WTC11 (cell line): ENCODE data around the gene IQSEC1. TPM values are rescaled to one million over a fixed set of nuclear protein-coding genes. Genes with fewer than 3 reads are reported as not detected.

Experiments
- ATAC-seq: fragments of 200-7000 bp; cut with Tn5 transposase; 2 replicates; pipeline ENCODE4 v1.10.0; 2021; ENCODE audit warnings: mild to moderate bottlenecking, moderate library complexity
- CTCF ChIA-PET: fragments of 300-600 bp; sonication (Branson Sonifier 250); formaldehyde crosslinking; loops from one replicate; lab custom pipeline; 2021; ENCODE audit warnings: antibody characterized with exemption; lab: Charles Lee
- POLR2A ChIA-PET: fragments of 350-600 bp; sonication (Branson Sonifier 250); formaldehyde crosslinking; loops from one replicate; lab custom pipeline; 2021; ENCODE audit warnings: antibody characterized with exemption; lab: Charles Lee
- DNase-seq: peaks from one replicate; pipeline ENCODE4 v3.0.0; 2021; ENCODE audit warnings: low spot score
- H3K27ac Mint-ChIP-seq: 2 replicates; pipeline ENCODE4 v1.8.0; 2021; ENCODE audit warnings: mixed read lengths
- H3K27me3 Mint-ChIP-seq: 2 replicates; pipeline ENCODE4 v1.8.0; 2021; ENCODE audit warnings: low read depth, mild to moderate bottlenecking, moderate library complexity, mixed read lengths
- H3K36me3 Mint-ChIP-seq: 2 replicates; pipeline ENCODE4 v1.8.0; 2021; ENCODE audit warnings: mixed read lengths
- H3K4me1 Mint-ChIP-seq: 2 replicates; pipeline ENCODE4 v1.8.0; 2022; ENCODE audit warnings: mixed read lengths
- H3K4me3 Mint-ChIP-seq: 2 replicates; pipeline ENCODE4 v1.8.0; 2021; ENCODE audit warnings: mild to moderate bottlenecking, moderate library complexity, mixed read lengths
- H3K9me3 Mint-ChIP-seq: 2 replicates; pipeline ENCODE4 v1.8.0; 2021; ENCODE audit warnings: mixed read lengths
- FOXJ3 ChIP-seq: sonication (generic); formaldehyde crosslinking; IDR thresholded peaks from 2 replicates; pipeline ENCODE4 v1.9.0; 2021; ENCODE audit warnings: missing genetic modification reagents, mild to moderate bottlenecking, borderline replicate concordance
- KAT7 ChIP-seq: sonication (generic); formaldehyde crosslinking; IDR thresholded peaks from 2 replicates; pipeline ENCODE4 v1.8.1; 2023; ENCODE audit warnings: missing genetic modification reagents, mild to moderate bottlenecking, borderline replicate concordance
- total RNA-seq: library from RNA; stranded (reverse); gene quantifications from 3 replicates; pipeline ENCODE4 v1.2.3, GENCODE V29; 2021
- TF ChIP-seq, protein P1 (sequence below): sonication (generic); formaldehyde crosslinking; IDR thresholded peaks from 2 replicates; pipeline ENCODE4 v1.8.0; 2022; ENCODE audit warnings: missing genetic modification reagents
- TF ChIP-seq, protein P2 (sequence below): sonication (generic); formaldehyde crosslinking; IDR thresholded peaks from 2 replicates; pipeline ENCODE4 v1.8.0; 2022; ENCODE audit warnings: mild to moderate bottlenecking, missing genetic modification reagents
- TF ChIP-seq, protein P3 (sequence below): sonication (generic); formaldehyde crosslinking; IDR thresholded peaks from 2 replicates; pipeline ENCODE4 v1.8.1; 2023; ENCODE audit warnings: mild to moderate bottlenecking, missing genetic modification reagents, moderate library complexity
- TF ChIP-seq, protein P4 (sequence below): sonication (generic); formaldehyde crosslinking; IDR thresholded peaks from 2 replicates; pipeline ENCODE4 v1.8.1; 2023; ENCODE audit warnings: mild to moderate bottlenecking, missing genetic modification reagents, borderline replicate concordance
- TF ChIP-seq, protein P5 (sequence below): sonication (generic); formaldehyde crosslinking; conservative IDR thresholded peaks from 2 replicates; pipeline ENCODE4 v1.8.1; 2023; ENCODE audit warnings: mild to moderate bottlenecking, low read depth, missing genetic modification reagents, moderate library complexity
- TF ChIP-seq, protein P6 (sequence below): sonication (generic); formaldehyde crosslinking; IDR thresholded peaks from 2 replicates; pipeline ENCODE4 v1.8.1; 2022; ENCODE audit warnings: missing genetic modification reagents, borderline replicate concordance

Gene IQSEC1
- total RNA-seq, 1 experiment from 2014 or later, result 35.0 TPM

DNA sequence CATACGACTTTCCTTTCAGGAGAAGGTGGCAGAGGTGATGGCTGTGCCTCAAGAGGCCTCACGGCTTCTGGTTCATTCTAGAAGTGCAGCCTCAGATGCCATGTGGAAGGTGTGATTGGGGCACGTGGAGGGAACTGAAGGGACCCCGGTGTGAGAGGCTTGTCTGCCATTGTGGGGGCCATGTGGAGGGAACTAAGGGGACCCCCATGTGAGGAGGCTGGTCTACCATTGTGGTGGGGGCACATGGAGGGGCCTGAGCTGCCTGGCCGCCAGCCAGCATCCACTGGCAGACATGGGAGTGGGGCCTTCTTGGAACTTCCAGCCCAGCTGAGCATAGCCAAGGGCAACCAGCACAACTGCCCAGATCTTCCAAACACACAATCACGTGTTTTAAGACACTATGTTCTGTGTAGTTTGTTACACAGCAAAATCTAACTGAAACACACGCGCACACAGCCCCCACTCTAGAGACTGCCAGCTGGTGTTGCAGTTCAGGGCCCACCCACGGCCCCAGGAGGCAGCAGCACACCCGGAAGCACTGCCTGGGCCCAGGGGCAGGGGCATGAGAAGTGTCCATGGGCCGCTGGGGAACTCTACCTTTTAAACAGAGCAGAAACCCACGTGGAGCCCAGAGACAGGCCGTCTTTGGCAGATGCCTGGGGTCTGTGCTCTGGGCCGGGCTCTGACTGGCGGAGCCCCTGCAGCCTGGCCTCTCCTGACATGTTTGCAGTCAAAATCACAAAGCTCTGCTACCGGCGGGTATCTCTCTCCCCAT is 66.8 kb downstream of the IQSEC1 start (continued):
- TF ChIP-seq, protein P1, sequence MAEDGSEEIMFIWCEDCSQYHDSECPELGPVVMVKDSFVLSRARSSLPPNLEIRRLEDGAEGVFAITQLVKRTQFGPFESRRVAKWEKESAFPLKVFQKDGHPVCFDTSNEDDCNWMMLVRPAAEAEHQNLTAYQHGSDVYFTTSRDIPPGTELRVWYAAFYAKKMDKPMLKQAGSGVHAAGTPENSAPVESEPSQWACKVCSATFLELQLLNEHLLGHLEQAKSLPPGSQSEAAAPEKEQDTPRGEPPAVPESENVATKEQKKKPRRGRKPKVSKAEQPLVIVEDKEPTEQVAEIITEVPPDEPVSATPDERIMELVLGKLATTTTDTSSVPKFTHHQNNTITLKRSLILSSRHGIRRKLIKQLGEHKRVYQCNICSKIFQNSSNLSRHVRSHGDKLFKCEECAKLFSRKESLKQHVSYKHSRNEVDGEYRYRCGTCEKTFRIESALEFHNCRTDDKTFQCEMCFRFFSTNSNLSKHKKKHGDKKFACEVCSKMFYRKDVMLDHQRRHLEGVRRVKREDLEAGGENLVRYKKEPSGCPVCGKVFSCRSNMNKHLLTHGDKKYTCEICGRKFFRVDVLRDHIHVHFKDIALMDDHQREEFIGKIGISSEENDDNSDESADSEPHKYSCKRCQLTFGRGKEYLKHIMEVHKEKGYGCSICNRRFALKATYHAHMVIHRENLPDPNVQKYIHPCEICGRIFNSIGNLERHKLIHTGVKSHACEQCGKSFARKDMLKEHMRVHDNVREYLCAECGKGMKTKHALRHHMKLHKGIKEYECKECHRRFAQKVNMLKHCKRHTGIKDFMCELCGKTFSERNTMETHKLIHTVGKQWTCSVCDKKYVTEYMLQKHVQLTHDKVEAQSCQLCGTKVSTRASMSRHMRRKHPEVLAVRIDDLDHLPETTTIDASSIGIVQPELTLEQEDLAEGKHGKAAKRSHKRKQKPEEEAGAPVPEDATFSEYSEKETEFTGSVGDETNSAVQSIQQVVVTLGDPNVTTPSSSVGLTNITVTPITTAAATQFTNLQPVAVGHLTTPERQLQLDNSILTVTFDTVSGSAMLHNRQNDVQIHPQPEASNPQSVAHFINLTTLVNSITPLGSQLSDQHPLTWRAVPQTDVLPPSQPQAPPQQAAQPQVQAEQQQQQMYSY (CRISPR knock-in tag), result no peak
- TF ChIP-seq, protein P2, sequence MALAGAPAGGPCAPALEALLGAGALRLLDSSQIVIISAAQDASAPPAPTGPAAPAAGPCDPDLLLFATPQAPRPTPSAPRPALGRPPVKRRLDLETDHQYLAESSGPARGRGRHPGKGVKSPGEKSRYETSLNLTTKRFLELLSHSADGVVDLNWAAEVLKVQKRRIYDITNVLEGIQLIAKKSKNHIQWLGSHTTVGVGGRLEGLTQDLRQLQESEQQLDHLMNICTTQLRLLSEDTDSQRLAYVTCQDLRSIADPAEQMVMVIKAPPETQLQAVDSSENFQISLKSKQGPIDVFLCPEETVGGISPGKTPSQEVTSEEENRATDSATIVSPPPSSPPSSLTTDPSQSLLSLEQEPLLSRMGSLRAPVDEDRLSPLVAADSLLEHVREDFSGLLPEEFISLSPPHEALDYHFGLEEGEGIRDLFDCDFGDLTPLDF, result no peak

DNA sequence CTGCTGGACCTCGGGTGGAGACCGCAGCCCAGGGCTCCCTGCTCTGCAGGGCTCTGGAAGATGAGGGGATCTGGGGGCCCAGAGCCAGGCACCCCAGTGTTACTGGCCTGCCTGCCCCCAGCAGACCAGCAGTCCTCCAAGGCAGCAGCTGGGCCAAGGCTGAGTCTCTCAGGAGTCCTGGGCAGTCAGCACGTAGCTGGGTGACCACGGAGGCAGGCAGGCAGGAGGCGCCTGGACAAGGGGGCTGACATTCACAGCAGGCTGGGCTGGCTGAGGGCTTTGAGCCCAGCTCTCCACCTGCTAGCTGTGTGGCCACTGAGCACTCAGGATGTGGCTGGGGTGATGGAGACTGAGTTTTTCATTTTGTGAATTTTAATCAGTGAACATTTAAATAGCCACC is 67.9 kb downstream of the IQSEC1 start:
- ChIA-PET CTCF (interaction anchor here (0.6 to 2.7 kb wide), 8 partner anchors 10 to 270 kb away, joined by 3 to 29 read pairs (median 6); no protein-coding TSS in a partner anchor), POLR2A (no interaction called here)
- no peak overlapping the region for H3K27ac Mint-ChIP-seq
- ATAC-seq (no peak), DNase-seq (no peak)
- H3K27me3 Mint-ChIP-seq, result no peaks in the 10 kb centered on the region
- no peaks in the 10 kb centered on the region for H3K9me3 Mint-ChIP-seq
- TF ChIP-seq, protein P3, sequence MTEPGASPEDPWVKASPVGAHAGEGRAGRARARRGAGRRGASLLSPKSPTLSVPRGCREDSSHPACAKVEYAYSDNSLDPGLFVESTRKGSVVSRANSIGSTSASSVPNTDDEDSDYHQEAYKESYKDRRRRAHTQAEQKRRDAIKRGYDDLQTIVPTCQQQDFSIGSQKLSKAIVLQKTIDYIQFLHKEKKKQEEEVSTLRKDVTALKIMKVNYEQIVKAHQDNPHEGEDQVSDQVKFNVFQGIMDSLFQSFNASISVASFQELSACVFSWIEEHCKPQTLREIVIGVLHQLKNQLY, result no peak
- TF ChIP-seq, protein P4, sequence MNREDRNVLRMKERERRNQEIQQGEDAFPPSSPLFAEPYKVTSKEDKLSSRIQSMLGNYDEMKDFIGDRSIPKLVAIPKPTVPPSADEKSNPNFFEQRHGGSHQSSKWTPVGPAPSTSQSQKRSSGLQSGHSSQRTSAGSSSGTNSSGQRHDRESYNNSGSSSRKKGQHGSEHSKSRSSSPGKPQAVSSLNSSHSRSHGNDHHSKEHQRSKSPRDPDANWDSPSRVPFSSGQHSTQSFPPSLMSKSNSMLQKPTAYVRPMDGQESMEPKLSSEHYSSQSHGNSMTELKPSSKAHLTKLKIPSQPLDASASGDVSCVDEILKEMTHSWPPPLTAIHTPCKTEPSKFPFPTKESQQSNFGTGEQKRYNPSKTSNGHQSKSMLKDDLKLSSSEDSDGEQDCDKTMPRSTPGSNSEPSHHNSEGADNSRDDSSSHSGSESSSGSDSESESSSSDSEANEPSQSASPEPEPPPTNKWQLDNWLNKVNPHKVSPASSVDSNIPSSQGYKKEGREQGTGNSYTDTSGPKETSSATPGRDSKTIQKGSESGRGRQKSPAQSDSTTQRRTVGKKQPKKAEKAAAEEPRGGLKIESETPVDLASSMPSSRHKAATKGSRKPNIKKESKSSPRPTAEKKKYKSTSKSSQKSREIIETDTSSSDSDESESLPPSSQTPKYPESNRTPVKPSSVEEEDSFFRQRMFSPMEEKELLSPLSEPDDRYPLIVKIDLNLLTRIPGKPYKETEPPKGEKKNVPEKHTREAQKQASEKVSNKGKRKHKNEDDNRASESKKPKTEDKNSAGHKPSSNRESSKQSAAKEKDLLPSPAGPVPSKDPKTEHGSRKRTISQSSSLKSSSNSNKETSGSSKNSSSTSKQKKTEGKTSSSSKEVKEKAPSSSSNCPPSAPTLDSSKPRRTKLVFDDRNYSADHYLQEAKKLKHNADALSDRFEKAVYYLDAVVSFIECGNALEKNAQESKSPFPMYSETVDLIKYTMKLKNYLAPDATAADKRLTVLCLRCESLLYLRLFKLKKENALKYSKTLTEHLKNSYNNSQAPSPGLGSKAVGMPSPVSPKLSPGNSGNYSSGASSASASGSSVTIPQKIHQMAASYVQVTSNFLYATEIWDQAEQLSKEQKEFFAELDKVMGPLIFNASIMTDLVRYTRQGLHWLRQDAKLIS (CRISPR knock-in tag), result no peak
- no peak for TF ChIP-seq KAT7 (CRISPR knock-in tag)
- TF ChIP-seq, protein P5, sequence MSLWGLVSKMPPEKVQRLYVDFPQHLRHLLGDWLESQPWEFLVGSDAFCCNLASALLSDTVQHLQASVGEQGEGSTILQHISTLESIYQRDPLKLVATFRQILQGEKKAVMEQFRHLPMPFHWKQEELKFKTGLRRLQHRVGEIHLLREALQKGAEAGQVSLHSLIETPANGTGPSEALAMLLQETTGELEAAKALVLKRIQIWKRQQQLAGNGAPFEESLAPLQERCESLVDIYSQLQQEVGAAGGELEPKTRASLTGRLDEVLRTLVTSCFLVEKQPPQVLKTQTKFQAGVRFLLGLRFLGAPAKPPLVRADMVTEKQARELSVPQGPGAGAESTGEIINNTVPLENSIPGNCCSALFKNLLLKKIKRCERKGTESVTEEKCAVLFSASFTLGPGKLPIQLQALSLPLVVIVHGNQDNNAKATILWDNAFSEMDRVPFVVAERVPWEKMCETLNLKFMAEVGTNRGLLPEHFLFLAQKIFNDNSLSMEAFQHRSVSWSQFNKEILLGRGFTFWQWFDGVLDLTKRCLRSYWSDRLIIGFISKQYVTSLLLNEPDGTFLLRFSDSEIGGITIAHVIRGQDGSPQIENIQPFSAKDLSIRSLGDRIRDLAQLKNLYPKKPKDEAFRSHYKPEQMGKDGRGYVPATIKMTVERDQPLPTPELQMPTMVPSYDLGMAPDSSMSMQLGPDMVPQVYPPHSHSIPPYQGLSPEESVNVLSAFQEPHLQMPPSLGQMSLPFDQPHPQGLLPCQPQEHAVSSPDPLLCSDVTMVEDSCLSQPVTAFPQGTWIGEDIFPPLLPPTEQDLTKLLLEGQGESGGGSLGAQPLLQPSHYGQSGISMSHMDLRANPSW (CRISPR knock-in tag), result no peak
- TF ChIP-seq, protein P6, sequence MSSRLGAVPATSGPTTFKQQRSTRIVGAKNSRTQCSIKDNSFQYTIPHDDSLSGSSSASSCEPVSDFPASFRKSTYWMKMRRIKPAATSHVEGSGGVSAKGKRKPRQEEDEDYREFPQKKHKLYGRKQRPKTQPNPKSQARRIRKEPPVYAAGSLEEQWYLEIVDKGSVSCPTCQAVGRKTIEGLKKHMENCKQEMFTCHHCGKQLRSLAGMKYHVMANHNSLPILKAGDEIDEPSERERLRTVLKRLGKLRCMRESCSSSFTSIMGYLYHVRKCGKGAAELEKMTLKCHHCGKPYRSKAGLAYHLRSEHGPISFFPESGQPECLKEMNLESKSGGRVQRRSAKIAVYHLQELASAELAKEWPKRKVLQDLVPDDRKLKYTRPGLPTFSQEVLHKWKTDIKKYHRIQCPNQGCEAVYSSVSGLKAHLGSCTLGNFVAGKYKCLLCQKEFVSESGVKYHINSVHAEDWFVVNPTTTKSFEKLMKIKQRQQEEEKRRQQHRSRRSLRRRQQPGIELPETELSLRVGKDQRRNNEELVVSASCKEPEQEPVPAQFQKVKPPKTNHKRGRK (CRISPR knock-in tag), result no peak
- no peak for TF ChIP-seq FOXJ3 (CRISPR knock-in tag)
- no peaks in the 10 kb centered on the region for H3K36me3 Mint-ChIP-seq
- H3K4me1 Mint-ChIP-seq, result peaks cover 28% of the 10 kb centered on the region
- H3K4me3 Mint-ChIP-seq, result no peak overlapping the region
